HAP-1 (cell line): ENCODE data around the gene STK39.

Source experiments
- DNase-seq, 2 experiments: peaks; one replicate each; pipeline ENCODE4 v3.0.0-alpha.2; 2016 to 2020; ENCODE audit warnings: low spot score in 2 of 2
- H3K27me3 ChIP-seq: fragments of 250-450 bp; sonication (Bioruptor Pico); 2 replicates; pipeline ENCODE4 v1.5.1; 2020; ENCODE audit warnings: low read depth, mild to moderate bottlenecking, moderate library complexity
- H3K36me3 ChIP-seq: fragments of 250-450 bp; sonication (Bioruptor Pico); replicated peaks from 2 replicates; pipeline ENCODE4 v1.5.1; 2020; ENCODE audit warnings: mild to moderate bottlenecking
- H3K4me1 ChIP-seq: fragments of 250-450 bp; sonication (Bioruptor Pico); 2 replicates; pipeline ENCODE4 v1.5.1; 2020; ENCODE audit warnings: mild to moderate bottlenecking
- H3K4me3 ChIP-seq: fragments of 250-450 bp; sonication (Bioruptor Pico); 2 replicates; pipeline ENCODE4 v1.5.1; 2020; ENCODE audit warnings: mild to moderate bottlenecking, moderate library complexity
- H3K9me3 ChIP-seq: fragments of 250-450 bp; sonication (Bioruptor Pico); 2 replicates; pipeline ENCODE4 v1.5.1; 2020; ENCODE audit warnings: mild to moderate bottlenecking, moderate library complexity
- in situ Hi-C: fragments of 300-500 bp; cut with MboI; formaldehyde crosslinking; loops from 3 replicates; pipeline ENCODE4 v1.14.3; 2020; ENCODE audit warnings: low sequenced_read_pairs, inconsistent platforms, mixed read lengths

STK39 gene

DNA sequence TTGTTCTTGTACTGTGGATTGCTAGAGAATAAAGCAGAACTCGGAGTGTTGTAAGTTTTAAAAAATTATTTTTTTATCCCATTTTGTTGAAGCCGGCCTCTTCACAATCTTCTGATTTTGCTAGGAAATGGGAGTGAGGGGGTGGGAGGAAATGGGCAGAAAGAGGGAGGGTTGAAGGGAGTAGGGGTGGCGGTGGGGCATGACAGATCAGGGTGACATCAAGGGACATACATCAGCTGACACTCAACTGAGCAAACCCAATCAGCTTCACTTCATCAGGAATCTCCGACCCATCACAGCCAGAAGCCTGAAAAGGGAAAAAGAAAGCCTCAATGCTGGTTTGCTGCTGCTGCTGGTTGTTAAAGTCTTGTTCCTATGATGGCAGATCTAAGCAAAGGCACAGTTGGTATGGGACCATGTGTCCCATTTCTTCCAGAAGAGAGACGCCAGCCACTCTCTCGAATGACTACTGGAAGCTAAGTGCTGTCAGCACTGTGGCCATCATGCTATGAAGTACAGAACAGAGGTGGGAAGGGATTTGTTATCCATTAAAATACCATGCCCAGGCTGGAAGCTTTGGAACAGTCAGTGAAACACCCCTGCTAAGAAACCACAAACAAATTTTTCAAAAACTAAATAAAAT lies 292.0 kb downstream of the STK39 start:
- no peak for DNase-seq
- Histone ChIP-seq H3K27me3 (no peaks in the 10 kb centered on the region), H3K36me3 (no peaks in the 10 kb centered on the region), H3K4me3 (no peak overlapping the region), H3K4me1 (peaks cover 11% of the 10 kb centered on the region), H3K9me3 (no peaks in the 10 kb centered on the region)
- in situ Hi-C loops = no loop called here

DNA sequence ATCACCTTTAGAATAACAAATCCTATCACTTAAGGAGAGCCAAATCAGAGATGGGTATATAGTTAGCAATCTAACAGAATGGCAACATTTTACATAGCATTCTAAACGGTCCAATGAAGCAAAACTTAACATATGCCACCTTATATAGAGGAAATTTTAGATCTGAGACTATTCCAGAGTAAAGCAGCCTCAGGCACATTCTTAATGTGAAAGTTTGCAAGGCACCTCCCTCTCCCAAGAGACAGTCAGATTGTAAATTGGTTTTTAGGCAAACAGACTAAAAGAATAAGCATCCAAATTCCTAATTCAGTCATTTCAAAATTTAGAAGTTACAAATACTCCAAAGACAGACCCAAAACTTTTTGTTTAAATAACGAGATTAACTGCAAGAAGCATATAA lies 292.9 kb downstream of the STK39 start:
- Histone ChIP-seq H3K36me3 (no peaks in the 10 kb centered on the region), H3K27me3 (no peaks in the 10 kb centered on the region), H3K9me3 (no peaks in the 10 kb centered on the region), H3K4me3 (no peak overlapping the region), H3K4me1 (peaks cover 11% of the 10 kb centered on the region)
- no peak for DNase-seq
- in situ Hi-C loops = no loop called here

DNA sequence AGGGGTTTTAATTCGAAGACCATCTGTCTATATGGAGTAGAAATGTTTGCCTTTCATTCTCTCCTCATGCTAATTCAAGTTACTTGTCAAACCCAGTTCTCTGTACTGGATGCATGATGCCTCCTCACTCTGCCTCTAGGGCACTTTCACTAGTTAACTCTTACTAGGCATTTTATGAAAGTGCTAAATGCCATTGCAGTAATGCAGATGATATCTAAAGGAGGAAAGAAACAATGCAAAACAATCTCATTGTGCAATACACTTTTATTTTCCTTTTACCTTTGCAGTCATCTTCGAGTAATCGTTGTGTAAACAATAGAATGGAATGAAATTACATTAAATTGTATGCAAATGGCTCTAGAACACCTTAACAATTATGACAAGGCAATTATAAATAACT lies 293.6 kb downstream of the STK39 start:
- no peaks in the 10 kb centered on the region for H3K27me3 ChIP-seq
- no peaks in the 10 kb centered on the region for H3K9me3 ChIP-seq
- no peak overlapping the region for H3K4me3 ChIP-seq
- peaks cover 11% of the 10 kb centered on the region for H3K4me1 ChIP-seq
- no peaks in the 10 kb centered on the region for H3K36me3 ChIP-seq
- DNase-seq = no peak
- in situ Hi-C loops = no loop called here

- Histone ChIP-seq H3K4me3 (no peak overlapping the region), H3K4me1 (peaks cover 28% of the 10 kb centered on the region), H3K36me3 (no peaks in the 10 kb centered on the region), H3K27me3 (no peaks in the 10 kb centered on the region), H3K9me3 (no peaks in the 10 kb centered on the region)
- in situ Hi-C loops = no loop called here
- DNase-seq = no peak
Observed at GRCh38 chr2:167950571-167950970, 296.8 kb downstream of the STK39 start.

GRCh38 chr2:167946441-167946841 lies 301.0 kb downstream of the STK39 start:
- H3K4me3 ChIP-seq = no peak overlapping the region
- no peaks in the 10 kb centered on the region for H3K27me3 ChIP-seq
- H3K4me1 ChIP-seq = peaks cover 29% of the 10 kb centered on the region
- no peaks in the 10 kb centered on the region for H3K9me3 ChIP-seq
- no peaks in the 10 kb centered on the region for H3K36me3 ChIP-seq
- DNase-seq = peak; percentile 78 to 99
- in situ Hi-C loops = no loop called here

- Histone ChIP-seq H3K4me1 (peaks cover 29% of the 10 kb centered on the region), H3K27me3 (no peaks in the 10 kb centered on the region), H3K4me3 (no peak overlapping the region), H3K9me3 (no peaks in the 10 kb centered on the region), H3K36me3 (no peaks in the 10 kb centered on the region)
- peak; percentile 37 to 60 for DNase-seq
- in situ Hi-C loops = no loop called here
Observed at GRCh38 chr2:167945660-167946368, 301.6 kb downstream of the STK39 start.

DNA sequence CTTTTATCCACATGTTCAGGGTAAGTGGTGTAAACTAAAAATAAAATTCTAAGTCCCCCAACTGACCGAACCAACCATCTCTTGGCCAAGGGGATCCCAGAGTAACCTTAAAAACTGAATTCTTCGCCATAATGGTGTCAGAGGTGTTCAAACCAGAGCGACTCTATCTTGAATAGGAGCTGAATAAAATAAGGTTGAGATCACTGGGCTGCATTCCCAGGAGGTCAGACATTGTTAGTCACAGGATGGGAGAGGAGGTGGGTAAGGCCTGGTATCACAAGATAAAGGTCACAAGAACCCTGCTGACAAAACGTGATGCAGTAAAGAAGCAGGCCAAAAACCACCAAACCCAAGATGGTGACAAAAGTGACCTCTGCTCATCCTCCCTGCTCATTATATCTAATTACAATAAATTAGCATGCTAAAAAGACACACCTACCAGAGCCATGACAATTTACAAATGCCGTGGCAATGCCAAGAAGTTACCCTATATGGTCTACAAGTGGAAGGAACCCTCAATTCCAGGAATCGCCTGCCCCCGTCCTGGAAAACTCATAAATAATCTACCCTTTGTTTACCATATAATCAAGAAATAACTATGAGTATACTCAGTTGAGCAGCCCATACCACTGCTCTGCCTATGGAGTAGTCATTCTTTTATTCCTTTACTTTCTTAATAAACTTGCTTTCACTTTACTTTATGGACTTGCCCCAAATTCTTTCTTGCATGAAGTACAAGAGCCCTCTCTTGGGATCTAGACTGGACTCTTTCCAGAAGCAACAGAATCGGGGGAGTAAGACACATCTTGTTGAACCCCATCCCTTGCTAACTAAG lies 302.4 kb downstream of the STK39 start:
- no peaks in the 10 kb centered on the region for H3K27me3 ChIP-seq
- H3K9me3 ChIP-seq = no peaks in the 10 kb centered on the region
- no peak for DNase-seq
- H3K4me1 ChIP-seq = peaks cover 29% of the 10 kb centered on the region
- in situ Hi-C loops = no loop called here
- H3K36me3 ChIP-seq = no peaks in the 10 kb centered on the region
- no peak overlapping the region for H3K4me3 ChIP-seq

- Histone ChIP-seq H3K27me3 (no peaks in the 10 kb centered on the region), H3K4me3 (no peak overlapping the region), H3K4me1 (peaks cover 29% of the 10 kb centered on the region), H3K36me3 (no peaks in the 10 kb centered on the region), H3K9me3 (no peaks in the 10 kb centered on the region)
- DNase-seq = no peak
- in situ Hi-C loops = no loop called here
Observed at GRCh38 chr2:167943897-167944296, 303.5 kb downstream of the STK39 start.

DNA sequence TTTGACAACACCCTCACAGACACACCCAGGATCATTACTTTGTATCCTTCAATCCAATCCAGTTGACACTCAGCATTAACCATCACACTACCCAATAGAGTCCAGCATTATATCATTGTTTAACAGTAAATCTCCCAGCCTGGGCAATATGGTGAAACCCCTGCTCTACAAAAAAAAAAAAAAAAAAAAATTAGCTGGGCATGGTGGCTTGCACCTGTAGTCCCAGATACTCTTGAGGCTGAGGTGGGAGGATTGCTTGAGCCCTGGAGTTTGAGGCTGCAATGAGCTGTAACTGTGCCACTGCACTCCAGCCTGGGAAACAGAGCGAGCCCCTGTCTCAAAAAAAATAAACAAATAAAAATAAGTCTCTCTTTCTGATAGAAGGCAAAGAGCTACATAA lies 304.0 kb downstream of the STK39 start:
- Histone ChIP-seq H3K27me3 (no peaks in the 10 kb centered on the region), H3K4me1 (peaks cover 29% of the 10 kb centered on the region), H3K9me3 (no peaks in the 10 kb centered on the region), H3K4me3 (no peak overlapping the region), H3K36me3 (no peaks in the 10 kb centered on the region)
- in situ Hi-C loops = no loop called here
- no peak for DNase-seq

DNA sequence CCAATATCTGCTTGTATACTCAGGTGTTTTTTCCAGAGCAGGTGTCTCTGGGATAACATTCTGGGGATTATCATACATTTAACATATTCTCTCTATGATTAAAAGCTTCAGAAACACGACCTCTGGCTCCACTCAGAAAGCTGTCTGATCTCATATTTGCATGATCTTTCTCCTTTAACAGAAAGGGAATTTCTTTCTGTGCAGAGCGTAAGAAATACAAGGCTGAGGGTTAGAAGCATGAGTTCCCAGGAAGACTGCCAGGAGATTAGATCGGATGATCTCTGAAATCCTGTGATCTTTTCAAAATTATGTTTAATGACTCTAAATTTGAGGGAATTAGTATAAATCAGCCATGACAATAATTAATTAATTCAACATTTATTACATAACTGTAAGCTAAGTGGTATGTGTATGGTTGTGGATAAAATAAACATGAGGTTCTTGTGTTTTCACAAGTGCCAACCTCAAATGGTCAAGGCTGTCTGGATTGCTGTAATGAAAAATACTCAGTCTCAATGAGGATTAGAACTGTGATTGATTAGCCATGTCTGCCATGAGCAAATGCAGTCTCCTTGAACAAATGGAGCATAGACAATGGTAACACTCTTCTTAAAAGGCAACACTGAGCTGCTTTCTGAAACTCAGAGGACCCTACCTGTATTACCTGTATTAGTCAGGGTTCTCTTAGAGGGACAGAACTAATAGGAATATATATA lies 304.9 kb downstream of the STK39 start:
- Histone ChIP-seq H3K36me3 (no peaks in the 10 kb centered on the region), H3K4me1 (peaks cover 29% of the 10 kb centered on the region), H3K27me3 (no peaks in the 10 kb centered on the region), H3K9me3 (no peaks in the 10 kb centered on the region), H3K4me3 (no peak overlapping the region)
- in situ Hi-C loops = no loop called here
- no peak for DNase-seq

- Histone ChIP-seq H3K4me3 (no peak overlapping the region), H3K36me3 (no peaks in the 10 kb centered on the region), H3K4me1 (peaks cover 19% of the 10 kb centered on the region), H3K27me3 (no peaks in the 10 kb centered on the region), H3K9me3 (no peaks in the 10 kb centered on the region)
- no peak for DNase-seq
- in situ Hi-C loops = no loop called here
Observed at GRCh38 chr2:167941604-167942003, 305.8 kb downstream of the STK39 start.

DNA sequence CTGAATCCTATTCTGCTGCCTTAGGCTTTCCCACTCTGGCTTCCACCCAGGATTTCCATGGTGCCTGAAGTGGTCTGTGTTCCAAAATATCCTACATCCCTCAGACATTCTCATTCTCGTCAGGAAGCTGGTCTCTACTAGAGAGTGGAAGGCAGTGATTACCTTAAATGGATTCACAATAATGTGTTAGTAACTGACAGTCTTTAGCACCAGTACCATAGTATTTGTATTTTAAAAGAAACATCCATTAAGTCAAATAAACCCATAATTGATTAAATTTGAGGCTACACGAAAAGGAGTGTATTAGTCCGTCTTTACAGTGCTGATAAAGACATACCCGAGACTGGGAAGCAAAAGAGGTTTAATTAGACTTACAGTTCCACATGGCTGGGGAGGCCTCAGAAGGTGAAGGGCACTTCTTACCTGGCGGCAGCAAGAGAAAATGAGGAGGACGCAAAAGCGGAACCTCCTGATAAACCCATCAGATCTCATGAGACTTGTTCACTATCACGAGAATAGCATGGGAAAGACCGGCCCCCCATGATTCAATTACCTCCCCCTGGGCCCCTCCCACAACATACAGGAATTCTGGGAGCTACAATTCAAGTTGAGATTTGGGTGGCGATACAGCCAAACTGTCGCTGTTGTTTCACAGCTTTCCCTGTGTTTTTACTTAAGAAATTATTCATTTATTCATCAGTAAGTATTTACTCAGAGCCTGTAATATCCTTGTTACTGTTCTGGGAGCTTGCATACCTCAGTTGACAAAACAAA lies 306.5 kb downstream of the STK39 start:
- no peak for DNase-seq
- in situ Hi-C loops = no loop called here
- no peaks in the 10 kb centered on the region for H3K36me3 ChIP-seq
- no peaks in the 10 kb centered on the region for H3K27me3 ChIP-seq
- peaks cover 15% of the 10 kb centered on the region for H3K4me1 ChIP-seq
- no peak overlapping the region for H3K4me3 ChIP-seq
- H3K9me3 ChIP-seq = no peaks in the 10 kb centered on the region

- Histone ChIP-seq H3K9me3 (no peaks in the 10 kb centered on the region), H3K36me3 (no peaks in the 10 kb centered on the region), H3K4me1 (peaks cover 9% of the 10 kb centered on the region), H3K4me3 (no peak overlapping the region), H3K27me3 (no peaks in the 10 kb centered on the region)
- in situ Hi-C loops = no loop called here
- no peak for DNase-seq
Observed at GRCh38 chr2:167940346-167940725, 307.1 kb downstream of the STK39 start.
